GM03348 (cell line): Measurements from ENCODE around the gene FMN1.

Source experiments
- DNase-seq: peaks from one replicate; pipeline ENCODE4 v3.0.0; 2012; ENCODE audit warnings: low spot score

Gene FMN1

DNA sequence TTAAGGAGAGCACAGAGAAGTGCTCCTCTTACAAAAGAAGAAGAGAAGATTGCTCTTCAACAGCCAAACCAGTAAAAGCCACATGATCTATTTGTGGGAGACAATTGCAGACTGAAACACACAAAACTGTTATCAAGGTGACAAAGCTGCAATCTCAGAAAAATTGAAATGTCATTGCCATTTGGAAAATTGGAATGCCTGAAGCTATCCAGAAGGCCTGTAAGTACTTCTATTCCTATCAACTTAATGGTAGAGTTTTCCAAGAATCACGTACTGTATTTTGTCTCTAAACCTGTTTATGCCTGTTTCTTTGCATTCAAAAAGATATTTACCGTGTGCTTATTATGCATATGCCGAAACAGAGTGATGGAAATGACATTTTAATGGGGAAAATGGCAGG, 272.0 kb downstream of the FMN1 start:
- DNase-seq: no peak

DNA sequence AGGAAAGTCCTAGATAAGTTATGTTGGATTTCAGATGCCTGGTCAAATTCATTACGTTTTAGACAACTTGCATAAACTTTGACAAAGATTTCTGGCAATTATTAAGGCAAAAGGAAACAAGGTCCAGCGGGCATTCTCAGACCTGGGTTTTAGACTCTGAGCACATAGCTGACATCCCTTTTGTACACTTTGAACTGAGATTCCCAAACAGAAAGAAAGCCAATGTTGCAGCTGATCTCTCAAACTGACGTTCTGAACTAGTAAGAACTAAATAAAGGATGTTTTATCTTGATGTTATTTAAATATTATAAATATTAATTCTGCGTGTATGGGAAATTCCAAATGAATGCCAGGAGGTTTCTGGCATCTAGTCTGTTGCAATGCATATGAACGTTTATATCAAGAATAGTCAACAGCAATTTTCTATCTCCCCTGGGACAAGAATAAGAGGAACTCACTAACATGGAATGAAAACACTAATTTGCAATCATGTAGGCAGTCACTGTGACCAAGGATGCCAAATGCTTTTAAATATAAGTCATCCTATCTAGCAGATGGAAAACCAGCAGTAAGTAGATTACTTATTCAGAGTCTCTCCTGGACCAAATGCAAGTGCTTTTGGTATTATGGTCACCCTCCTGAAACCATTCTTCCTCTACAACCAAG, 274.6 kb downstream of the FMN1 start:
- DNase-seq: peak; percentile 80

- no peak for DNase-seq
Observed at GRCh38 chr15:32918547-32918946, 276.0 kb downstream of the FMN1 start.

DNA sequence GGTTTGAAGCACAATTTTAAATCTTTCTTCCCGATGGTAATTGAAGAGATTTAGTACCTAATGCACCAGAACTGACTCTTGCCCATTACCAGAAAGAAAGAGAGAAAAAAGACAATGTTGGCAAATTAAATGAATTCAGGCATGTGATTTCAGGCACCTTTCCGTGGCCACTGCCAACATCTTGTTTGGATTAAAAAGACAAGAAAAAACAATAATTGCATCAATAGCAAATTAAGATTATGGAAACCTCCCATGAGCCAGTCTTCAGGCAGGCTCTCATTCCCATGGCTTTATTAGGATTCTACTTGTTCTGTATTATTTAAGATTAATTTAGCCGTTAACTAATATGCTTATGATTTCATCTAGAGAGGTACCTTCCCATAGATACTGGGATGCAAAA, 283.7 kb downstream of the FMN1 start:
- no peak for DNase-seq

DNA sequence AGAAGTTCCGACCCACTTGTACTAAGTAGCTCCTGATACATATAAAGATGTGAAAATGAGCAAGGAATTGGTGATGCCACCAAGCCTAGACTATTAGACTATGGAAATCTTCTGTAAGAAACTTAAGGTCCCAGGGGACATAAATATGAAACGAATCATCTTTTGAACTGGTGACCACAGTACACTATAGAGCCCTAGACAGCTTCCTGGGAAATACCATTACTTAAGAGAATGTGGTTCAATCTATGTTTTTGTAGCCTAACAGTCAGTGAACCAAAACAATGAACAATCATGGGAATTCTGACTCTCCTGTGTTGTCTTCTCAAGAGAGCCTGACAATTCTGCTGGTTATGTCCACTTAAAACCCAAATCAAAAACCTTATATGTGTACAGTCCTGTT, 285.1 kb downstream of the FMN1 start:
- DNase-seq: no peak

GRCh38 chr15:32908872-32909271, 285.6 kb downstream of the FMN1 start:
- no peak for DNase-seq

DNA sequence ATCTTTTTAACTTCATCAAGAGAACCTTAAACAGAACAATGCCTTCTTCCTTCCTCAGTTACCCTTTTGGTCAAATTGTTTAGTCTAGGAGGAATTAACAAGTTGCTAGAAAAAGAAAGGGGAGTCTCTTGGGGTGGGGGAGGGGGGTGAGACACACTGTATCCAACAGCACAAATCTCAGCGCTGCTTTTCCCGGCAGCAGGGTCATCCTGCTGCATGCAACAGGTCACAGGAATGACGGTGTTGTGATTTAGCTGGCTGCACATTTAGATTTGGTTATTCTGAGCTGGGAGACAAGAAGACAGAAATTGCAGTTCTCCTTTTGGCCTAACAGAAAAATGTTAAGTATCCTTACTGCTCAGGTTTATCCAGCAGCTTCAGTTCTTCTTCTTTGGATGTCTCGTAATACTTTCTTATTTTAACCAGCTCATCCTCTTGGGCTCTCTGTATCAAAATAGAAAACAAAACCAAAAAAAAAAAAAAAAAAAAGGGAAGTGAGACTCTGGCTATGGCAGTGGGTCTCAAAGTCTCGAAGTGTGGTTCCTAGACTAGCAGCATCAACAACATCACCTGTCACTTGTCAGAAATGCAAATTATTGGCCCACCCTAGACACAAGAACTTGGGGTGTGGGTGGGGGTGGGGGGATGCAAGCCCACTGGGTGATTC, 286.2 kb downstream of the FMN1 start:
- DNase-seq: no peak

DNA sequence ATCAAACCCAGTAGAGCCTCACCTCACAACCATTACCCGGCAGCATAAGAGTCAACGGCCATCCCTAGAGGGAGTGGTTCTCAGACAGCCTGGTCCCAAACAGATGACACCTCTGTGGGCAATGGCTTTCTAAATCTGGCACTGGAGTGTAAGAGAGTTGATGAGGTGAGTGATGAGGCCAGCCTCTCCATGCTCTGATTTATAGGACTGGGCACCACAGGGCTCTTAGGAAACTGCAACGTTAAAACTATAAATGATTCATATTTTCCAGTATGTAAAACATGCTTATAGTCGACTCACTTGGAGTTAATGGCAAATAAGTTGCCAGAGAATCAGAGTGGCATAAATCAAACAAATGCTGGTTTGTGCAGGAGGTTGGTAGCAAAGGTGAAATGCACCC, 289.0 kb downstream of the FMN1 start:
- no peak for DNase-seq

GRCh38 chr15:32904448-32904847, 290.1 kb downstream of the FMN1 start:
- no peak for DNase-seq

DNA sequence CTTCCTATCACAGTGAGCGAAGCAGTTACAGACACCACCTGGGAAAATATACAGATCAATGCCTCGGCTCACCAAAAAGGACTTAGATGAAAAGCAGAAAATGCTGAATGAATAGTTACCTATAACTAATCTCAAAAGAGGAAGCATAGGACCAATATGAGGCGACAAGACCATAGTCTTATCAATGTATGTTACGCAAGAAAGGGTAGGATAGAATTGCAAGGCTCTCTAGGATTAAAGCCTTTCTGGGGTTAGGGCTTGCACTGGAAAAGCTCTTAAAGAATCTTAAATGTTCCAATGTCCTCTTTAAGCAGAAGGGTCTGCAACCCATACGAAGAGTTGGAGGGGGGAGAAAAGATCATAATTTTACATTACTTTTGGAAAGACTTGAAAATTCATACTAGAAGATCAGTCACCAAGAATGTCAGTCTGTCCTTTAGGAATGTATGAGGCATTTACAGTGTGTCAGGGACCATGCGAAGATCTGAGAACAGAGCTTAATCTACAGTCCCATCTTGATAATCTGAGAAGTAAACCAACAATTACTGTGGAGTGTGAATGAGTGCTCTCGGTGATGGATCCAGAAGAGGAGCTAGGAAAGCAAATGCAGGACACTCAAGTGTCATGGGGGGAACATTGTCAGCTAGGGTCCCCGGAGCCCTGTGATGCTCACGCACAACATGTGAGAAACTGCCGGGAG, 290.8 kb downstream of the FMN1 start:
- no peak for DNase-seq

GRCh38 chr15:32901995-32902394, 292.5 kb downstream of the FMN1 start:
- no peak for DNase-seq

- no peak for DNase-seq
Observed at GRCh38 chr15:32901192-32901591, 293.3 kb downstream of the FMN1 start.

DNA sequence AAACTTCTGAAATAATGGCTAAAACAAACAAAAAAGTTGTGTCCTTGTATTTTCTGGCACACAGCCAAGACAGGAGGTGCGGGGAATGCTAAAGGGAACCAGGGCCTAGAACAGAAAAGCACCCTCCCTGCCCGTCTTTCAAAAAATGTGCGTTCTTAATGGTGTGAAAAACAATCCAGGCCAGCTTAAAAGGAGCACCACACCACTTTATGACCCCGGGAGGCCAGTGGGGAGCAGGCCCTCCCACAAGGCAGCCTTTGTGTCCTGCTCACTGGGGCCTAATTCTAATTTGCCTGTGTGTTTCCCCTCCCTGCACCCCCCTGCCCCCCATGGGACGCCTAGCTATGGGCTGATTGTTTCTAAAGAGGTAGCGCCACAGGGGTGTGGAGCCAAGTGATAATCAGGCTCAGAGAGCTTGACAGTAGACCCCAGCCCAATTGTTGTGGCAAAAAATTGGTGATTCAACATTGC, 295.4 kb downstream of the FMN1 start:
- DNase-seq: no peak

DNA sequence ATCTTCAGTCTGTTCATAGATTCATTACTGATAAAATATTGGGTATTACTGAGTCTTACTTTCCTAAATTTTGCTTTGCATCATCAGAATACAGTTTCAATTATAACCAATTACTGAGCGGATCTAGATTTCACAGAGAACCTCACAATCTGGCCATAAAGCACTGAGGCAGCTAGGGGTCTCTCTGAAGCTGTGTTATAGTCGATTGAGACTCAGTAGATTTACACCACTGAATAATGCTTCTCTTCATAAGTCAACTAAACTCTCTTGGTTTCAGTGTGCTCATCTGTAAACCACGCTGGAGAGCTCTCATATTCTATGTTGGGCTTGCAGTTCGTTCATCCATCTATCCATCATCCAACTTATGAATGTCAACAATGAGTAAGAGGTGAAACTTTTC, 296.1 kb downstream of the FMN1 start:
- DNase-seq: no peak

GRCh38 chr15:32893421-32893820, 301.1 kb downstream of the FMN1 start:
- peak; percentile 21 for DNase-seq

DNA sequence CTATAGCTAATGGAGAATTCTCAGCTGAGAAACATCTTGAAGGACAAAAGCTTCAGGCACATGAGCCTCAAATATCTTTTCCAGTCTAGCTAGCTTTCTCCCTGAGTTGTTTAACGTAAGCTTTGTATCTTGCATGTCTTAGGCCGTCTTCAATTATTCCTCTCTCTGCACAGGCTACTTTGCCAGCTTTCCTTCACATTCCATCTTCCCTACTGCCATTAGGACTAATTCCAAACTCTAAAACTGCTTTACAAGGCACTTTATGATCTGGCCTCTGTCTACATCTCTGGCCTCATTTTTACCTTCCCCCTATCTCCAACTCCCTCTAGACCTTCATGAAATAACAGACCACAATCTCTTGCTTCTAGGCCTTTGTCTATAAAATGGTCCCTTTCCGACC, 305.3 kb downstream of the FMN1 start:
- DNase-seq: no peak

GRCh38 chr15:32888221-32888761, 306.2 kb downstream of the FMN1 start:
- DNase-seq: peak; percentile 55

- no peak for DNase-seq
Observed at GRCh38 chr15:32887090-32887489, 307.4 kb downstream of the FMN1 start.

GRCh38 chr15:32886459-32886858, 308.1 kb downstream of the FMN1 start:
- no peak for DNase-seq

- DNase-seq: no peak
Observed at GRCh38 chr15:32885713-32886112, 308.8 kb downstream of the FMN1 start.

- DNase-seq: no peak
Observed at GRCh38 chr15:32884146-32884545, 310.4 kb downstream of the FMN1 start.

- DNase-seq: no peak
Observed at GRCh38 chr15:32882955-32883354, 311.6 kb downstream of the FMN1 start.

- no peak for DNase-seq
Observed at GRCh38 chr15:32881528-32881927, 313.0 kb downstream of the FMN1 start.
